OCI-LY3 (cell line): Measurements from ENCODE around the gene SYNPO.

Experiments
- EZH2phosphoT487 ChIP-seq: fragments of 200-600 bp; shearing (Covaris generic); IDR thresholded peaks from 2 replicates; pipeline ENCODE4 v1.6.1; 2018; ENCODE audit warnings: antibody characterized with exemption, mixed run types, low read depth
- TF ChIP-seq, protein P1 (sequence below): fragments of 200-600, 300-600 bp; sonication (generic); IDR thresholded peaks from 2 replicates; pipeline ENCODE4 v1.5.1; 2014; ENCODE audit warnings: antibody characterized with exemption, low read length, low read depth

DNA sequence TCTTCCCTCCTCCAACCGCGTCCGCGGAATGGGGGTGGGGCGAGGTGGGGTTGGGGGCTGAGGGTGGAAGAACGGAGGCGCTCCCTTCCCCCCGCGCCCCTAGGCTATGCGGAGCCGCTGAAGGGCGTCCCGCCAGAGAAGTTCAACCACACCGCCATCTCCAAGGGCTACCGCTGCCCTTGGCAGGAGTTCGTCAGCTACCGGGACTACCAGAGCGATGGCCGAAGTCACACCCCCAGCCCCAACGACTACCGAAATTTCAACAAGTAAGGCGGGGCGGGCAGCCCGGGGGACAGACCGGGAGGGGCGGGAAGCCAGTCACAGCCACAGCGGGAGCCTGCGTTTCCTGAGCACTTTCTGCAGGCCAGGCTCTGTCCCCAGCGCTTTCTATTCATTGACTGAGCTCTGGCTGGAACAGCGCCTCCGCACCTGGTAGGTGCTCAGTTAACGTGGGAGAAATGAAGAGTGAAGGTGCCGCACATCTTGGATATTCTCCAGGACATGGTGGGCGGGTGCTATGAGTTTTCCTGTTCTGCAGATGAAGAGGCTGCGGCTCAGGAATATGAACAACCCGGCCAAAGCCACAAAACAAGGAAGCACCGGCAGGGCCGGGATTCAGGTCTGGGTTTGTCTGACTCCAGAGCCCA lies 31.9 kb downstream of the SYNPO start:
- no peak for TF ChIP-seq EZH2phosphoT487
- TF ChIP-seq, protein P1, sequence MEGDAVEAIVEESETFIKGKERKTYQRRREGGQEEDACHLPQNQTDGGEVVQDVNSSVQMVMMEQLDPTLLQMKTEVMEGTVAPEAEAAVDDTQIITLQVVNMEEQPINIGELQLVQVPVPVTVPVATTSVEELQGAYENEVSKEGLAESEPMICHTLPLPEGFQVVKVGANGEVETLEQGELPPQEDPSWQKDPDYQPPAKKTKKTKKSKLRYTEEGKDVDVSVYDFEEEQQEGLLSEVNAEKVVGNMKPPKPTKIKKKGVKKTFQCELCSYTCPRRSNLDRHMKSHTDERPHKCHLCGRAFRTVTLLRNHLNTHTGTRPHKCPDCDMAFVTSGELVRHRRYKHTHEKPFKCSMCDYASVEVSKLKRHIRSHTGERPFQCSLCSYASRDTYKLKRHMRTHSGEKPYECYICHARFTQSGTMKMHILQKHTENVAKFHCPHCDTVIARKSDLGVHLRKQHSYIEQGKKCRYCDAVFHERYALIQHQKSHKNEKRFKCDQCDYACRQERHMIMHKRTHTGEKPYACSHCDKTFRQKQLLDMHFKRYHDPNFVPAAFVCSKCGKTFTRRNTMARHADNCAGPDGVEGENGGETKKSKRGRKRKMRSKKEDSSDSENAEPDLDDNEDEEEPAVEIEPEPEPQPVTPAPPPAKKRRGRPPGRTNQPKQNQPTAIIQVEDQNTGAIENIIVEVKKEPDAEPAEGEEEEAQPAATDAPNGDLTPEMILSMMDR = no peak
